ENCODE data around the gene TMEM117. TPM values are rescaled to one million over a fixed set of nuclear protein-coding genes. Genes with fewer than 3 reads are reported as not detected.

Gene TMEM117
- total and polyA plus RNA-seq, 8 donors = 1.9 to 52.5 (median 8.0) TPM

DNA sequence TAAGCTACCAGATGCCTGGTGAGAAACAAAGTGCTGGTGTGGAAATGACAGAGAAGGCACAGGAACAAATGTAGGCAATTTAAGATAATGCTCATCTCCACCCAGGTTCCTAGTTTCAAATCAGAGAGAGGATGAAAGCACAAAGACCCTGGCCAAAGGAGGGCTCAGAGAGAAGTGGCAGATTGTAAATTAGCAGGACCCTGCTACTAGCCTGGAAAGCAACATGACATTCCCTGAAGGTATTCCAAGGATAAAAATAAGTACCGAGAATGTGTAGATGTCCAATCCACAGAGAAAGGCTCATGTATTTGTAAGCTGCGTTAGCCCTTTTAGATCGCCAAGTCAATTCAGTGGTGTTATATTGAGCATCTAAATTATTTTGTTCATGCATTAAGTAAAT, 324.0 kb downstream of the TMEM117 start:
- Histone ChIP-seq H3K4me3 (no peak overlapping the region), H3K9me3 (no peaks in the 10 kb centered on the region), H3K27ac (no peak overlapping the region), H3K36me3 (no peaks in the 10 kb centered on the region), H3K4me1 (no peaks in the 10 kb centered on the region), H3K27me3 (no peaks in the 10 kb centered on the region)
- TF ChIP-seq, protein P1, sequence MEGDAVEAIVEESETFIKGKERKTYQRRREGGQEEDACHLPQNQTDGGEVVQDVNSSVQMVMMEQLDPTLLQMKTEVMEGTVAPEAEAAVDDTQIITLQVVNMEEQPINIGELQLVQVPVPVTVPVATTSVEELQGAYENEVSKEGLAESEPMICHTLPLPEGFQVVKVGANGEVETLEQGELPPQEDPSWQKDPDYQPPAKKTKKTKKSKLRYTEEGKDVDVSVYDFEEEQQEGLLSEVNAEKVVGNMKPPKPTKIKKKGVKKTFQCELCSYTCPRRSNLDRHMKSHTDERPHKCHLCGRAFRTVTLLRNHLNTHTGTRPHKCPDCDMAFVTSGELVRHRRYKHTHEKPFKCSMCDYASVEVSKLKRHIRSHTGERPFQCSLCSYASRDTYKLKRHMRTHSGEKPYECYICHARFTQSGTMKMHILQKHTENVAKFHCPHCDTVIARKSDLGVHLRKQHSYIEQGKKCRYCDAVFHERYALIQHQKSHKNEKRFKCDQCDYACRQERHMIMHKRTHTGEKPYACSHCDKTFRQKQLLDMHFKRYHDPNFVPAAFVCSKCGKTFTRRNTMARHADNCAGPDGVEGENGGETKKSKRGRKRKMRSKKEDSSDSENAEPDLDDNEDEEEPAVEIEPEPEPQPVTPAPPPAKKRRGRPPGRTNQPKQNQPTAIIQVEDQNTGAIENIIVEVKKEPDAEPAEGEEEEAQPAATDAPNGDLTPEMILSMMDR (IDR thresholded peaks at IDR 0.05) = no peak
- TF ChIP-seq POLR2A (IDR thresholded peaks at IDR 0.05) = no peak
- no peak for TF ChIP-seq EP300 (IDR thresholded peaks at IDR 0.05)
- no peak for TF ChIP-seq POLR2AphosphoS5 (IDR thresholded peaks at IDR 0.05)
- DNase-seq = no peak
- intact Hi-C loops (cut with DNase I; ENCODE audit: low total_unique reads) = no loop called here
- WGBS, 5 donors = 93 to 98% (median 96%) methylated on average over 3 of the region's 3 CpGs

DNA sequence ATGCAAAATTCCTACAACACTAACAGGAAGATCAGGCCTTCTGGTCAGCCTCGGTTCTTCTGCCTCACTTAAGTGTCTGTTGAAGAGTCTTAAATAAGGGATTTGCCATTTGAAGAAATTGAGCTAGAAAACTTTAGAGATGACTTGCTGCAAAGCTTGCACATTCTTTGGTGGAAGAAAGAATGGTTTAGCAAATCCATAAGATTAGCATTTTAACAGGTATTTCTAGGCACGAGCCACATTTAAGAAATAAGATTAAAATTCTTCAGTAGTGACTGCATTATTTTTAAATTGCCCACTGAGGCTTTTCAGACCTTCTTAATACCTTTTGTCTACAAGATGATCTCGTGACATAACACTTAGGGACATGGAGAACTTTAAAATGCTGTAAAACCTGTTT, 327.1 kb downstream of the TMEM117 start:
- WGBS, 5 donors = 75 to 89% (median 88%) methylated on average over 3 of the region's 3 CpGs
- Histone ChIP-seq H3K9me3 (no peaks in the 10 kb centered on the region), H3K27me3 (no peaks in the 10 kb centered on the region)

DNA sequence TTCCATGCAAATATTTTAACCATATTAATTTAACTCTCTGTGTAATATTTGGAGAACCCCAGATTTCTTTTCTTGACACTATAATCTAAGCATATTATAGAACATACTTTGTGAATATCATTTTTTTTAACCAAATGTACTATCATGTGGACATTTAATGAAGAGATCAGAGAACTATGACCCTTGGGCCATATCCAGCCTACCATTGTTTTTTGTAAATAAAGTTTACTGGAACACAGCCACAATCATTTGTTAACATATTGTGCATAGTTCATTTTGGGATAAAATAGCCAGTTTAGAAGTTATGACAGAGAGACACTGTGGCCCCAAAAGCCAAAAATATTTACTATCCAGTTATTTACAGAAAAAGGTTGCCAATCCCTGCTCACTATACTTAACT, 338.2 kb downstream of the TMEM117 start:
- intact Hi-C loops (cut with DNase I; ENCODE audit: low total_unique reads) = no loop called here
- Histone ChIP-seq H3K9me3 (no peaks in the 10 kb centered on the region), H3K4me1 (no peaks in the 10 kb centered on the region), H3K27ac (no peak overlapping the region), H3K36me3 (no peaks in the 10 kb centered on the region), H3K4me3 (no peak overlapping the region), H3K27me3 (no peaks in the 10 kb centered on the region)
- DNase-seq = no peak
- no peak for TF ChIP-seq EP300 (IDR thresholded peaks at IDR 0.05)
- TF ChIP-seq, protein P1 (IDR thresholded peaks at IDR 0.05) = no peak
- no peak for TF ChIP-seq POLR2A (IDR thresholded peaks at IDR 0.05)
- TF ChIP-seq POLR2AphosphoS5 (IDR thresholded peaks at IDR 0.05) = no peak

More for the DNA sequence above, 327.1 kb downstream of the TMEM117 start:
- no peak for DNase-seq
- Histone ChIP-seq H3K36me3 (no peaks in the 10 kb centered on the region), H3K27ac (no peak overlapping the region), H3K4me1 (no peaks in the 10 kb centered on the region), H3K4me3 (no peak overlapping the region)
- TF ChIP-seq EP300 (IDR thresholded peaks at IDR 0.05) (no peak), POLR2A (IDR thresholded peaks at IDR 0.05) (no peak), POLR2AphosphoS5 (IDR thresholded peaks at IDR 0.05) (no peak)
- TF ChIP-seq, protein P1 (IDR thresholded peaks at IDR 0.05) = no peak
- intact Hi-C loops (cut with DNase I; ENCODE audit: low total_unique reads) = no loop called here

DNA sequence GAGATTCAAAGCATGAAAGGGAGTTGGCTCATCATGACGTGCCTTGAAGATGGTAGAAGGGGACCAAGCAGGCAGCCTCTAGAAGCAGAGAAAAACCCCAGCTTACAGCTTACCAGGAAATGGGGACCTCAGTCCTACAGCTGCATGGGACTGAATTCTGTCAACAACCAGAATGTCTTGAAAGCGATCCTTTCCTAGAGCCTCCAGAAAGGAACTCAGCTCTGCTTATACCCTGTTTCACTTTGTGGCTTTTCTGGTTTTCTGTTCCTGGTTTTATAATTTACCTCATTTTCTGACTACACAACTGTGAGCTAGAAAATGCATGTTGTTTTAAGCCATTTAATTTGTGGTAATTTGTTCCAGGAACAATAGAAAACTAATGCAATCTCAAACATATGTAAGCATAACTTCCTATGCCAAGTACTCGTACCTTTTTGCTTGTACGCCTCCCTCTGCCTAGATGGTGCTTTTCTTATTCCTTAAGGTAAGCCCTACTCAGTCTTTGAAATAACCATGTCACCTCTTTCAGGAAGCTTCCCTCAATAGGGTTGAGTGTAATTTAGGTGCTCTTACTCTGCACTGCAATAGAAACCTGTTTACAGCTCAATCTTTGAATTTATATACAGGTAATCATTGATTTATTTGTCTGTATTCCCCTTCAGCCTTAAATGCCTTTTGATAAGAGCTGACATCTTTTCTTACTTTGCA, 348.8 kb downstream of the TMEM117 start:
- intact Hi-C loops (cut with DNase I; ENCODE audit: low total_unique reads) = no loop called here
- Histone ChIP-seq H3K9me3 (no peaks in the 10 kb centered on the region), H3K4me3 (no peak overlapping the region), H3K36me3 (peaks cover 0 to 2% (median 0%) of the 10 kb centered on the region in 4 donors), H3K27me3 (no peaks in the 10 kb centered on the region), H3K4me1 (no peaks in the 10 kb centered on the region), H3K27ac (no peak overlapping the region)
- DNase-seq = no peak
- 85 to 95% (median 87%) methylated on average over 4 of the region's 4 CpGs for WGBS, 5 donors
- TF ChIP-seq EP300 (IDR thresholded peaks at IDR 0.05) (no peak), POLR2AphosphoS5 (IDR thresholded peaks at IDR 0.05) (no peak), POLR2A (IDR thresholded peaks at IDR 0.05) (no peak)
- TF ChIP-seq, protein P1 (IDR thresholded peaks at IDR 0.05) = no peak

Measured in stomach (tissue), 9 donors.